Muscle layer of duodenum (tissue), 2 donors: ENCODE measurements around the gene RERE.

ENCODE experiments used
- H3K27ac ChIP-seq: one replicate; pipeline ENCODE4 v1.7.0; 2013; ENCODE audit warnings: mild to moderate bottlenecking, low read length
- H3K27me3 ChIP-seq: one replicate; pipeline ENCODE4 v1.7.0; 2013; ENCODE audit warnings: low read depth, mild to moderate bottlenecking, control low read depth, low read length
- H3K36me3 ChIP-seq, 2 donors: one replicate each; pipeline ENCODE4 v1.7.0; 2013; ENCODE audit warnings: low read length in 2 of 2, control low read depth in 1 of 2, mild to moderate bottlenecking in 1 of 2; ENCODE audit not compliant: insufficient read depth in 2 of 2, control insufficient read depth in 1 of 2
- H3K4me1 ChIP-seq, 2 donors: one replicate each; pipeline ENCODE4 v1.7.0; 2013; ENCODE audit warnings: low read length in 2 of 2, mild to moderate bottlenecking in 2 of 2, control low read depth in 1 of 2, moderate library complexity in 1 of 2; ENCODE audit not compliant: insufficient read depth in 2 of 2, control insufficient read depth in 1 of 2
- H3K4me3 ChIP-seq, 2 donors: one replicate each; pipeline ENCODE4 v1.7.0; 2013; ENCODE audit warnings: low read length in 2 of 2, low read depth in 1 of 2, mild to moderate bottlenecking in 1 of 2
- H3K9me3 ChIP-seq, 2 donors: one replicate each; pipeline ENCODE4 v1.7.0; 2013; ENCODE audit warnings: low read length in 2 of 2, control low read depth in 1 of 2, mild to moderate bottlenecking in 1 of 2; ENCODE audit not compliant: control insufficient read depth in 1 of 2
- donor health status: healthy.

Gene RERE

DNA sequence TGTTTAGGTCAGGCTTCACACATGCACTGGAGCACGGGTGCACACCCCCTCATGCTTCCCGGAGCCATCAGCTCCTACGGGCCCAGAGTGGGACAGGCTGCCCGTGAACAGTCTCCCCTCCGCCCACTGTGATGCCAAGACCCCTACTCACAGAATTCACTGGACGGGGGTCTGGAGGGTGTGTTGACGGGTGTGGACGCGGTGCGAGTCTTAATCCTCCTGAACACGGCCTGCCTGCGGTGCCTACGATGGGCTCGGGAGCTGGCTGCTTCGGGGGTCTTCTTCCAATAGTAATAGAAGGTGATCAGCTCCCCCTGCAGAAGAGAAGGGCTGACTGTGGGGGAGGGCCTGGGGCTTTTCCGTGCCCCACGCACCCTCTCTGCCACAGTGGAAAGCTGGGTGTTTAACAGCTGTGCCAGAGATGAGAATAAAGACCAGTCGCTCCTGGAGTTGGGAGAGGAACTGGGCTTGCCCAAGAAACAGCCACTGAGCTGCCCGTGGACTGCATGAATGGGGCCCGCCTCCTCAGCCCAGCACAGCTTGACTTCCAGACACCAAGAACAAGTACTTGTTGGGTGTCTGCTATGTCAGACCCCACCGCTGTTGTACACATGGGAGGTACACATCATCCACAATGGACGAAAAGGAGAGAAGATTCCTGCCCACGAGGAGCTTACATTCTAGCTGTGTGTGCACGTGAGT, 451.6 kb downstream of the RERE start:
- Histone ChIP-seq H3K36me3 (peaks cover 26 to 30% of the 10 kb centered on the region in 2 donors), H3K27ac (no peak overlapping the region), H3K9me3 (no peaks in the 10 kb centered on the region), H3K4me3 (no peak overlapping the region), H3K27me3 (no peaks in the 10 kb centered on the region), H3K4me1 (peaks cover 25 to 63% of the 10 kb centered on the region in 2 donors)

DNA sequence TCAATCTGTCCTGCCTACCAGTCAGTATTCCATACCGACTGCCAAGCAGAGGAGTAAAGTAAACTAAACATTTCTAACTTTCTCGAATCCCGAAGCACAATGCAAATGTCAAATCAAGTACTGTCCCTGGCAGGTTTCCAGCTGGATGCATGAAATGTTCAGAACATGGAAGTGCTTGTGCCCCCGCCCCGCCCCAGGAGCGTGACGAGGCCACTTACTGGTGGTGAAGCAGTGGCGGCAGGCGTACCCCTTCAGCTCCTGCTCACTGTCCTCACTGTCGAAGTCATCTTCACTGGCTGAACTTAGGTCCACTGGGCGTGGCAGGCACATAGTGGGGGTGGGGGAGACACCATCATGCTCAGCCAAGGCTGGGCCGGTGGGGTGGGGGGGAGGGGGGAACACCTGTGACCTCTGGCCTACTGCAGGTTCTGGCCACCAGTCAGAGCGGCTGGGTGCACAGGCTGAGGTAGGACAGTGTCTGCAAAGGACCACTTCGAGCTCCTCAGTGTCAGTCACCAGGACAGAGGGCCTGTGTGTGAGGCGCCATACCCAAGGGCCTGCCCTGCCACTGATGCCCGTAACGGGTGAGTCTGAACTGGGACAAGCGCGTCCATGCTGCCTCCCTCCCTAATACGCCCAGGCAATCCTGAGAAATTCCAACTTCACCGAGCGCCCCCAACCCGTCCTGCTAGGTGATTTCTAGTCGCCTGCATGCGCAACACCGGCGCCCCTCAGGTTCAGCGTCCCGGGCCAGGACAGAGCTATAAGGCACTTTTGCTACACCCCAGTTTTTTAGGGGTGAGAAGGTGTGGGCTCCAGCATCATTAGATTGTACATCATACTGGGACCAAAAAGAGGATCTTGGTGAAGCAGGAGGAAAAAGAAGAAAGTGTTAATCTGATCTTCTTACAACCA, 452.7 kb downstream of the RERE start:
- Histone ChIP-seq H3K4me1 (peaks cover 16 to 53% of the 10 kb centered on the region in 2 donors), H3K36me3 (peaks cover 30 to 36% of the 10 kb centered on the region in 2 donors), H3K4me3 (no peak overlapping the region), H3K9me3 (no peaks in the 10 kb centered on the region), H3K27ac (no peak overlapping the region), H3K27me3 (no peaks in the 10 kb centered on the region)

DNA sequence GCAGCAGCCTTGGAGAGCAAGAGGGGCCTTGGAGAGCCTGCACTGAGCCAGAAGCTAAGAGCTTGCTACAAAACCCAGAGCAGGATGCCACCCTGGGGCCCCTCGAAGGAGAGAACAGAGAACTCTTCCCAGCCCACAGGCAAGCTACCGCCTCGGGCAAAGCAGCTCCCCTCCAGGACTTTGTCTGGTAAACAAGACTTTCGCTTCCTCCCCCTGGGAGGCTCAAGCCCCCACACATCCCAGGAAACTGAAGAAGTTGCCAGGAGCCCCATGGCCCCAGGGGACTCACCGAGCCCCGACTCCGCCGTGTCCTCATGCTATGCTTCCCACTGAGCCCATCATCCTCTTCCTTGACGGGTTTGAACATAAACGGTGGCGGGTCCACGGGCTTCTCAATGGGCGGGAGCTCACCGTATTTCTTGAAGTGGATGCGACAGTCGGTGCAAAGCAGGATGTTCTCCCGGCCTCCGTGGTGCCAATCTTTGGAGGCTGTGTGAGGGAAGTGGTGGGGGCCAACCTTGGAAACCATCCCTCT, 453.6 kb downstream of the RERE start:
- peaks cover 16 to 49% of the 10 kb centered on the region in 2 donors for H3K4me1 ChIP-seq
- H3K27me3 ChIP-seq, result no peaks in the 10 kb centered on the region
- no peaks in the 10 kb centered on the region for H3K9me3 ChIP-seq
- no peak overlapping the region for H3K4me3 ChIP-seq
- H3K27ac ChIP-seq, result no peak overlapping the region
- peaks cover 36 to 45% of the 10 kb centered on the region in 2 donors for H3K36me3 ChIP-seq

DNA sequence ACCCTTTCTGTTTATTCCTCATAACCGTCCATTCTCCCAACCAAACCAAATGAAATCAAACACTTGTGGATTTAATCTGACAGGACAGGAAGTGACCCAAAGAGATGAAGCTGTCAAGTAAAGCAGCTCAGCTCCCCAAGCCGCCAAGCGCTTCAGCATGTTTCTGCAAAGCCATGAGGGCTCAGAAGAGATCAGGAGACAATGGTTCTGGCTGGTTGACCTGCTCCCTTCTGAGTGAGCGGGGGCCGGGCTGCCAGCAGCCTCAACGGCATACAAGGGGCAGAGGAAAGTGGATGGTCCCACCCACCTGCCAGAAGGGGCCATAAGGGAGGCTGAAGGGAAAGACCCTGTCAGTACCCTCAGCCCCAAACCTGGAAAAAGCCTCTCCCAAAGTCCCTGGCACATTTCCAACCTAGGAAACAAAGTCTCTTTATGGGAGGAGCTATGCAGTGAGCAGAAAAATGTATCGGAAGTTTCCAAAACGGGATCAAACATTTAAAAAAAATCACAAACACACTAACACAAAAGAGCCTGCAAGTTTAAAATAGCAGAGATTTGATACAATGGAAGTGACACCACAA, 454.2 kb downstream of the RERE start:
- Histone ChIP-seq H3K27me3 (no peaks in the 10 kb centered on the region), H3K9me3 (no peaks in the 10 kb centered on the region), H3K4me3 (no peak overlapping the region), H3K27ac (peak overlapping the region; percentile 19), H3K4me1 (peaks cover 16 to 44% of the 10 kb centered on the region in 2 donors), H3K36me3 (peaks cover 40 to 51% of the 10 kb centered on the region in 2 donors)

DNA sequence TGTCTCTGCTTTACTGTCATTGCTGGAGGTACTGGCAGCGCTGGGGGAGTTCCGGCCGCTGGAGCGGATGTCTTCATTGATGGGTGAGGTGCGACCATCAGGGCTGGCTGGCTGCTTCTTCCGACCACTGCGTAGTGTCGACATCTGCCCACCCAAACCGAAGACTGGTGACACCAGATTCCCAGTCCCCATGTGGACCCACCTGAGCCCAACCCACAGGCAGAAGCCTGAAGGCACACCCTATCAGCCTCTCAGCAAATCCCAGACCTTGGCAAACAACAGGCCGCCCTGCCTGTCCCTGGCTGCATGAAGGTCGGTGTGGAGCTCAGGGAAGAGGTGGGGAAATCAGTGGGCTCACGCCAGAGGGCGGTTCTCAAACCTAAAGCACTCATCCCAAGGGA, 454.7 kb downstream of the RERE start:
- H3K27ac ChIP-seq, result no peak overlapping the region
- H3K9me3 ChIP-seq, result no peaks in the 10 kb centered on the region
- H3K27me3 ChIP-seq, result no peaks in the 10 kb centered on the region
- no peak overlapping the region for H3K4me3 ChIP-seq
- peaks cover 44 to 57% of the 10 kb centered on the region in 2 donors for H3K36me3 ChIP-seq
- H3K4me1 ChIP-seq, result peaks cover 13 to 42% of the 10 kb centered on the region in 2 donors

DNA sequence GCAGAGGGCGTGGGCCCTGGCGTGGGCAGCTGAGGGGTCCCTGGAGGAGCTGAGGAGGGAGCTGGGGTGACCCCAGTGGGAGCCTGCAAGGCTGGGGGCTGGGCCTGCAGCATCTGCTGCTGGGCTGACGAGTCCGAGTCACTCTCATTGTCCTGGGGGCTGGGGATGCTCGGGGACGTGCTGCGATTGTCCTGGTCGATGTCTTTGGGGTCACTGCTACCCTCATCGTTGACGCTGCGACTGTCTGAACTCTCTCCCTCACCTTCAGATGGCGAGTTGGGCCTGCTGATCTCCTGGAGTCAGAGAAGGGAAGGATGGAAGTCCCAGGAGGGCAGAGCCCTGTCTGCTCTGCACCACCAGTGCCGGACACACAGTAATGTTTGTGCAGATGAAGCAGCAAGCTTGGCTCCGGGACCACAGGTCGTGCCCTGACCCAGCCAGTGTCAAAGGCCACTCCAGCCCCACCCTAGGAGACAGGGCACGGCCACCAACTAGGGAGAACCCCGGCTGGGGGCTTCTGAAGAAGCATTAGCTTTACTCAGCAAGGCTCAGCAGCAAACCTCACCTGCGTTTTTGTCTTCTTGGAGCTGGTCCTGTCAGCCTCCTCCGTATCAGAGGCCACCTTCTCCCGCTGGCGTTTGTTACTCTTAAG, 456.1 kb downstream of the RERE start:
- no peak overlapping the region for H3K27ac ChIP-seq
- H3K36me3 ChIP-seq, result peaks cover 52 to 69% of the 10 kb centered on the region in 2 donors

DNA sequence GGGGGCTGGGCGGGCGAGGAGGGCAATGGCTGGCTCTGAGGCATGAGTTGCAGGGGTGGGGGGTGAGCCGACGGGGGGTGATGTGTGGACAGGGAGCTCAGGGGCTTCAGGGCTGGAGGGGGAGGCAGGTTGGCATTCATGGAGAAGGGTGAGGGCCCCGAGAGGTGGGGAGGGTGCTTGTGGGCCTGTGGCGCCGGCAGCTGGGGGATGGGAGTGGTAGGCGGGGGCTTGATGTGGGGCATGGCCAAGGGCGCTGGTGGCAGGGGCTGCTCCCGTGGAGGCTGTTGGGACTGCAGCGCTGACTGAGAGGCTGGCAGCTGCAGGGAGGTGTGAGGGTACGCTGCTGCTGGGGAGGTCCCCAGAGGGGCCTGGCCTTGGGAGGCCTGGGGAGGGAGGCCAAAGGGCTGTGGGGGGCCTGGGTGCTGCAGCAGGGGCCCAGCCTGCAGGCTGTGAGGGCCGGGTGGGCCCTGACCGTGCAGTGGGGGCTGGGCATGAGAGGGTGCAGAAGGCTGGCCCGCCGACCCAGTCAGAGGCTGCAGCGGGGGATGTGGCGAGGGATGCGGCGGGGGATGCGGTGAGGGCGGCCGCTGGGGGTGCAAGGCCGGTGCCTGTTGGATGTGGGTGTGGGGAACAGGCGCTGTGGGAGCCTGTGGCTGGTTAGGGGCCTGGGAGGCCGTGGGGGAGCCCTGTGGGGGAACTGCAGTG, 456.8 kb downstream of the RERE start:
- Histone ChIP-seq H3K9me3 (no peaks in the 10 kb centered on the region), H3K4me3 (no peak overlapping the region), H3K4me1 (peaks cover 13 to 32% of the 10 kb centered on the region in 2 donors), H3K27me3 (no peaks in the 10 kb centered on the region), H3K27ac (no peak overlapping the region), H3K36me3 (peaks cover 54 to 76% of the 10 kb centered on the region in 2 donors)

More for the DNA sequence above, 456.1 kb downstream of the RERE start:
- Histone ChIP-seq H3K9me3 (no peaks in the 10 kb centered on the region), H3K4me3 (no peak overlapping the region), H3K27me3 (no peaks in the 10 kb centered on the region), H3K4me1 (peaks cover 13 to 32% of the 10 kb centered on the region in 2 donors)

DNA sequence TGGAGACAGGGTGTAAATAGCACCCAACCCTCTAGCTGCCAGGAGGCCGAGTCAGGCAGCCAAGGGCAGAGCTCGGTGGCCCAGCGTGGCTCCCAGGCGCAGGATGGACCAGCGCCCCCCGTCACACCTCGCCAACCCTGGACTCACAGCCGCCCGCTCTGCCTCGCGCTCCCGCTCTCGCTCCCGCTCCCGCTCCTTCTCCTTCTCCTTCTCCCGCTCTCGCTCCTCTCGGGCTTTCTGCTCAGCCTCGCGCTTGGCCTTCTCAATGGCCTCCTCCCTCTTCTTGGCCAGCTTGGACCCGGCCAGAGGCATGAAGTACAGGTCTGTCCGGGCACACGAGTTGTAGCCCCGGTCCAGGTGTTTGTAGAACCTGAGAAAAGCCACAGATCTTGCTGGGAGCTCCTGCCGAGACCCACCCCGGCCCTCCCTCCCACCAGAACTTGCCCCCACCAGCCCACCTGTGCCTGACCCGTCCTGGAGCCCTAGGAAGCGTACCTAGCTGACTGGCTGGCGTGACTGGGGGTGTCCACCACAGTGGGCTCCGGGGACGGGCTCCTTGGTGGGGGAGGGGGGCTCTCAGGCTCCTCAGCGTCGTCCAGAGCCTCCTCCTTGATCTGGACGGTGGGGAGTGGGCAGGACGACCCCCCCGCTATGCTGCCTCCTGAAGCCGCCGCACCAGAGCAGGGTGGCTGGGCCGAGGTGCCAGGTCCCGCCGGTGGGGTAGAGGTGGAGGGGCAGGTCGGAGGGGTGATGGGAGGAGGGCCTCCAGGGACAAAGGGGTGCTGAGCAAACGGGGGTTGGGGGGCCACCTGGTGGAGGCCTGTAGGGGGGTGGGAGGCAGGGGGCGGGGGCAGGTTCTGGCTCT, 457.6 kb downstream of the RERE start:
- Histone ChIP-seq H3K4me1 (peaks cover 13 to 35% of the 10 kb centered on the region in 2 donors), H3K36me3 (peaks cover 58 to 84% of the 10 kb centered on the region in 2 donors), H3K9me3 (no peaks in the 10 kb centered on the region), H3K27me3 (no peaks in the 10 kb centered on the region), H3K27ac (no peak overlapping the region), H3K4me3 (no peak overlapping the region)

DNA sequence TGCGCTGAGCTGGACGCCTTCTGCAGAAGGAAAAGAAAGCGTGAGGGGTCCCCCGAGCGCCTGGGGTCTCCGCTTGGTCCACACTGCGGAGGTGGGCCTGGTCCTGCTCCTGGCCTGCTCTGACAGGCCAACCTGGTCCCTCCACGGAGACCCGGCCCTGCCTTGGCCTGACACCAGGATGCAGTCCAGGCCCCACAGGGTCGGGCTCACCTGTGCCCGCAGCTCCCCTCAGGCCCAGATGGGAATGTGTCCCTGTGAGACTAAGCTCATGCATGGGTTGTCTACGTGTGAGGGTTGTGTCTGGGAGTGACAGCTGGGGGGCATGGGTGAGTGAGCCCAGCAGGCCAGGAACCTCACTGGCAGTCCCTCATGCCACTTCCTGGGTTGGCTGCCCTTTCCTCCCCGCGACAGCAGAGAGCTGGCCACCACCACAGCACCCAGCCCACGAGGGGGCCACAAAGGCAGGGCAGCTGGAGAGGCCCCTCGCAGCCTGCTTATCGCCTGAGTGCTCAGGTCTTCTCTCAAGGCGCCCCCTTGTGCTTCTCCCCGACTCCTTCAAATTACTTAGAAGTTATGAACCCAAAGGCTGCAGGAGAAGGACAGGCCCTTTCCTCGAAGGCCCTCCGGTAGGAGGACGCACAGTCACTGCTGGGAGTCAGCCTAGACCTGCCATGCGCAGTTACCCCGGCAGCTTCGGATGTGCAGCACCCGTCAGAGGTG, 458.4 kb downstream of the RERE start:
- H3K27me3 ChIP-seq, result no peaks in the 10 kb centered on the region
- H3K9me3 ChIP-seq, result no peaks in the 10 kb centered on the region
- no peak overlapping the region for H3K4me3 ChIP-seq
- peaks cover 9 to 32% of the 10 kb centered on the region in 2 donors for H3K4me1 ChIP-seq
- peaks cover 60 to 87% of the 10 kb centered on the region in 2 donors for H3K36me3 ChIP-seq
- no peak overlapping the region for H3K27ac ChIP-seq
